ENCODE measurements around the gene TASP1. TPM values are rescaled to one million over a fixed set of nuclear protein-coding genes. Genes with fewer than 3 reads are reported as not detected.

Gene TASP1
- total RNA-seq, 2 donors from 2014 or later: 15.8 to 16.6 TPM

DNA sequence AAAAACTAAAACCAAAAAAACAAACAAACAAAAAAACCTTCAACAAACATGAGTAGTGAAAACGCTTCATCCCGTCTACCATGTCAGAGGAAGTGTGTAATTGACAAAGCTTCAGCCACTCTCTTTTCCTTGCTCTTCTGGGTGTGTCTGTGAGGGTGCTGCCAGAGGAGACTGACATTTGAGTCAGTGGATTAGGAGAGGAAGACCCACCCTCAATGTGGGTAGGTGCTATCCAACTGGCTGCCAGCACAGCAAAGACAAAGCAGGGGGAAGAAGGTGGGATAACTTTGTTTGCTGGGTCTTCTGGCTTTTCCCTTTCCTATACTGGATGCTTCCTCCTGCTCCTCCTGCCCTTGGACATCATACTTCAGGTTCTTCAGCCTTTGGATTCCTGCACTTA lies 145.6 kb downstream of the TASP1 start:
- TF ChIP-seq, protein P1, sequence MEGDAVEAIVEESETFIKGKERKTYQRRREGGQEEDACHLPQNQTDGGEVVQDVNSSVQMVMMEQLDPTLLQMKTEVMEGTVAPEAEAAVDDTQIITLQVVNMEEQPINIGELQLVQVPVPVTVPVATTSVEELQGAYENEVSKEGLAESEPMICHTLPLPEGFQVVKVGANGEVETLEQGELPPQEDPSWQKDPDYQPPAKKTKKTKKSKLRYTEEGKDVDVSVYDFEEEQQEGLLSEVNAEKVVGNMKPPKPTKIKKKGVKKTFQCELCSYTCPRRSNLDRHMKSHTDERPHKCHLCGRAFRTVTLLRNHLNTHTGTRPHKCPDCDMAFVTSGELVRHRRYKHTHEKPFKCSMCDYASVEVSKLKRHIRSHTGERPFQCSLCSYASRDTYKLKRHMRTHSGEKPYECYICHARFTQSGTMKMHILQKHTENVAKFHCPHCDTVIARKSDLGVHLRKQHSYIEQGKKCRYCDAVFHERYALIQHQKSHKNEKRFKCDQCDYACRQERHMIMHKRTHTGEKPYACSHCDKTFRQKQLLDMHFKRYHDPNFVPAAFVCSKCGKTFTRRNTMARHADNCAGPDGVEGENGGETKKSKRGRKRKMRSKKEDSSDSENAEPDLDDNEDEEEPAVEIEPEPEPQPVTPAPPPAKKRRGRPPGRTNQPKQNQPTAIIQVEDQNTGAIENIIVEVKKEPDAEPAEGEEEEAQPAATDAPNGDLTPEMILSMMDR (conservative IDR thresholded peaks at IDR 0.05): no peak
- no peak overlapping the region for H3K27ac ChIP-seq (ENCODE audit: low read depth, low read length)
- no peaks in the 10 kb centered on the region for H3K36me3 ChIP-seq (ENCODE audit: control insufficient read depth, insufficient read depth, low read length)
- Mint-ChIP-seq H3K36me3 (ENCODE audit: low read depth) (peaks cover 7% of the 10 kb centered on the region), H3K27ac (no peak overlapping the region), H3K27me3 (ENCODE audit: insufficient read depth) (no peaks in the 10 kb centered on the region), H3K4me1 (peaks cover 21% of the 10 kb centered on the region), H3K9me3 (peaks cover 7% of the 10 kb centered on the region), H3K4me3 (no peak overlapping the region)
- WGBS, 2 experiments (ENCODE audit: insufficient coverage in 1 of 2, insufficient read length in 1 of 2): 50% methylated on average over 2 of the region's 2 CpGs; no CpG with 5 or more reads in 1 of the 2 experiments
- H3K9ac ChIP-seq (ENCODE audit: extremely low read depth, low read length, poor library complexity, severe bottlenecking): no peak overlapping the region
- no peak overlapping the region for H3K4me3 ChIP-seq (ENCODE audit: low read length)
- DNase-seq: peak; percentile 70
- H3K9me3 ChIP-seq (ENCODE audit: control insufficient read depth, low read length): peaks cover 6% of the 10 kb centered on the region
- H3K27me3 ChIP-seq (ENCODE audit: control insufficient read depth, insufficient read depth, low read length, poor library complexity, severe bottlenecking): no peaks in the 10 kb centered on the region
- peaks cover 4% of the 10 kb centered on the region for H3K4me1 ChIP-seq (ENCODE audit: control insufficient read depth, insufficient read depth, low read length)

DNA sequence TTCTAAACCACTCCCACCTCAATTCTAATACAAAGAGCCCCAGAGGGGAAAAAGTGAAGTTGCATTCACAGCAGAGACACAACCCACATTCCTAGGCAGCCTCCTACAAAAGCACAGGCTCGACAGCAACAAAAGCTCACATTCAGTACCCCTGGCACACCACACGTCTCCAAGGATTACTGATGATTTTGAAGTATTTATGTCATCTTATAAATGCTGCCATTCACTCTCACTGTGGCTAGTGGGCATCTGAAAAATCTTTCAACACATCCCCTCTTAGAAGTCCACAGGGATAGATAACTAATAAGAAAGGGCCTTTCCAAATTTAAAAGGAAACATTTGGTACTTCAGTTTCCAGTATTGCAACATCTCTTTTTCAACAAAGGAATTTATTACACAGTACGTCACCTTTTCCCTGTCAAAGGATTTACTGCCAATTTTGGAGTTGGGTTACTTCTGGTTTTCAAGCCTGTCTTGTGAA lies 146.7 kb downstream of the TASP1 start:
- Mint-ChIP-seq H3K36me3 (ENCODE audit: low read depth) (no peaks in the 10 kb centered on the region), H3K27ac (peak overlapping the region; percentile 46), H3K27me3 (ENCODE audit: insufficient read depth) (no peaks in the 10 kb centered on the region), H3K9me3 (no peaks in the 10 kb centered on the region), H3K4me3 (no peak overlapping the region), H3K4me1 (peaks cover 21% of the 10 kb centered on the region)
- WGBS, 2 experiments (ENCODE audit: insufficient coverage in 1 of 2, insufficient read length in 1 of 2): 62 to 83% methylated on average over 1 to 3 of the region's 3 CpGs
- peaks cover 4% of the 10 kb centered on the region for H3K4me1 ChIP-seq (ENCODE audit: control insufficient read depth, insufficient read depth, low read length)
- H3K9me3 ChIP-seq (ENCODE audit: control insufficient read depth, low read length): no peaks in the 10 kb centered on the region
- TF ChIP-seq, protein P1 (conservative IDR thresholded peaks at IDR 0.05): peak; percentile 54
- no peak overlapping the region for H3K9ac ChIP-seq (ENCODE audit: extremely low read depth, low read length, poor library complexity, severe bottlenecking)
- H3K27ac ChIP-seq (ENCODE audit: low read depth, low read length): peak overlapping the region; percentile 82
- H3K4me3 ChIP-seq (ENCODE audit: low read length): no peak overlapping the region
- H3K27me3 ChIP-seq (ENCODE audit: control insufficient read depth, insufficient read depth, low read length, poor library complexity, severe bottlenecking): no peaks in the 10 kb centered on the region
- no peaks in the 10 kb centered on the region for H3K36me3 ChIP-seq (ENCODE audit: control insufficient read depth, insufficient read depth, low read length)
- peak; percentile 65 for DNase-seq

DNA sequence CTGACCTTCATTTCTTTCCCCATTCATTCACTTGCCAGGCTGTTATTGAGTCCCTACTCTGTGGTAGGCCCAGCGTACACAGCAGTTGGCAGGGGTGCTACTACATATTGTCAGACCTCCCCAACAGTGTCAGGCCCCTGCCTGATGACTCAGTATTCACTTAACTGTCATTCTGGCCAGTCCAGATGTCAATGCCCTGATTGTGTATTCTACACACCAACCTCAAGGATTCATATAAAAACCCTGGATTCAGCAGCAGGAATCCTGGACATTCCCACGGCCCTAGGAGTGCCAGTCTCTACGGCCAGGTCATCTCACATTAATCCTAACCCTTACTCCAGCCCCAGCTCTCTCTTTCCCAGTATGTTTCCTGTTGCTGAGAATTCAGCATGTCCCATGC lies 151.5 kb downstream of the TASP1 start:
- Histone ChIP-seq H3K27me3 (ENCODE audit: control insufficient read depth, insufficient read depth, low read length, poor library complexity, severe bottlenecking) (no peaks in the 10 kb centered on the region), H3K4me3 (ENCODE audit: low read length) (no peak overlapping the region), H3K4me1 (ENCODE audit: control insufficient read depth, insufficient read depth, low read length) (peaks cover 2% of the 10 kb centered on the region), H3K9me3 (ENCODE audit: control insufficient read depth, low read length) (no peaks in the 10 kb centered on the region), H3K27ac (ENCODE audit: low read depth, low read length) (no peak overlapping the region), H3K36me3 (ENCODE audit: control insufficient read depth, insufficient read depth, low read length) (peaks cover 12% of the 10 kb centered on the region), H3K9ac (ENCODE audit: extremely low read depth, low read length, poor library complexity, severe bottlenecking) (no peak overlapping the region)
- Mint-ChIP-seq H3K36me3 (ENCODE audit: low read depth) (peaks cover 10% of the 10 kb centered on the region), H3K9me3 (no peaks in the 10 kb centered on the region), H3K4me3 (no peak overlapping the region), H3K27me3 (ENCODE audit: insufficient read depth) (no peaks in the 10 kb centered on the region), H3K27ac (no peak overlapping the region), H3K4me1 (peaks cover 12% of the 10 kb centered on the region)
- DNase-seq: no peak
- WGBS, 2 experiments (ENCODE audit: insufficient coverage in 1 of 2, insufficient read length in 1 of 2): 91 to 94% methylated on average over 3 of the region's 3 CpGs
- TF ChIP-seq, protein P1 (conservative IDR thresholded peaks at IDR 0.05): no peak

Measured in endodermal cell (in vitro differentiated cells).